ENCODE results near the gene CFAP20. TPM values are rescaled to one million over a fixed set of nuclear protein-coding genes. Genes with fewer than 3 reads are reported as not detected.
A peak's percentile ranks its signal among the peaks of the same experiment; 100 is the strongest.

CFAP20 gene
- 47.5 TPM for polyA plus RNA-seq (ENCODE audit: insufficient read length)

DNA sequence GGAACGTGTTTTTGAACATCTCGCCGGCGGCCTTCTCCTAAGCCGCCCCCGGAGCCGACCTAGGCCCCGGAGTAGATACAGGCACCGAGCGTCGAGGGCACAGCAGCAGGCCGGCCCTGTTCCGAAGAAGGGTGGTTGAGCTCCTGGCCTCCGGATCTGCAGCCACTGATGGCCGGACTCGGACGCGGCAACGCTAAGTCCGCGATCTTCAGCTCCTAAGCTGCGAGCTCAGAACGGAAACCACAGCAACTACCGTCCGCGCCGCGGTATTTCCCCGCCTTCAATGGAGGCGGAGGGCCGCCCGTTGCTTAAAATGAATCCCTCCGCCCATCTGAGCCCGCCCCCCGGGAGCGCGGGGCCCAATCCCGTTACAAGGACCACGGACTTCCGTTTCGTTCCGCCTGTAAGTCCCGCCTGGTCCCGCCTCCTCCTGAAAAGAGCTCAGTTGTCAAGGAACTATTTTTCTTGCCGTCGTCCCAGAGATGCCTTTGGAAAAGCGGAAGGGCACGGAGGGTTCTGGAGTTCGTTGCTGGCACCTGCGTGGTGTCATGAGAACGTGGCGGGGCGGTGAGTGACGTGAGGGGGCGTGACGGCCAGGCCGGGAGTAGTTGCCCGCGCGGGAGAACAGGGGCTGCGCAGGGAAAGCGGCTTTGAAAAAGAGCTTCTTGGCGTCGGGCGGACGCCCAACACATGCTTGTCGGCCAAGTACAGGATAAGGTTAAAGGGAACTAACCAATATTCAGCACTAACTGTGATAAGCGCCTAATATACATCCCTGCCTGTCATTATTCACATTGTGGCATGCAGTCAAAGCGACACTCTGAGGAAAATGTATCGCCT, at the start of gene CFAP20:
Gene CFAP20 (minus strand): TSS at position 285 of the 840 bp plus-strand sequence. CDS start 266 bp downstream, at position 19.
- peak; percentile 99 for DNase-seq

DNA sequence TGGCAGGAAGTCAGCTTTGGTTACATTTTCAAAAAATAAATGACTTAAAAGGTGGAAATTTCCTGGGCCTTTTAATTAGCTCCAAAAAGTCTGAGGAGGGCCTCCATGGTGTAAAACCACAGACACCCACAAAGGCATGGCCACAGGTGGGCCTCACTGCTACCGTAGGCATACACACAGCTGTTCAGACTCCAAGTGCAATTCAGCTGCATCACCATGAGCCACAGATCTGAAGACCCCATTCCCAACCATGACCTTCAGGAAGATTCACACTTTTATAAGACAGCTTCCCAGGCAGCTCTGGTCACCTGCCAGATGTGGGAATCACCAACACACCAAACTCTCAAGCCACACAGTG, 48.2 kb upstream of the CFAP20 start:
- no peak for DNase-seq

DNA sequence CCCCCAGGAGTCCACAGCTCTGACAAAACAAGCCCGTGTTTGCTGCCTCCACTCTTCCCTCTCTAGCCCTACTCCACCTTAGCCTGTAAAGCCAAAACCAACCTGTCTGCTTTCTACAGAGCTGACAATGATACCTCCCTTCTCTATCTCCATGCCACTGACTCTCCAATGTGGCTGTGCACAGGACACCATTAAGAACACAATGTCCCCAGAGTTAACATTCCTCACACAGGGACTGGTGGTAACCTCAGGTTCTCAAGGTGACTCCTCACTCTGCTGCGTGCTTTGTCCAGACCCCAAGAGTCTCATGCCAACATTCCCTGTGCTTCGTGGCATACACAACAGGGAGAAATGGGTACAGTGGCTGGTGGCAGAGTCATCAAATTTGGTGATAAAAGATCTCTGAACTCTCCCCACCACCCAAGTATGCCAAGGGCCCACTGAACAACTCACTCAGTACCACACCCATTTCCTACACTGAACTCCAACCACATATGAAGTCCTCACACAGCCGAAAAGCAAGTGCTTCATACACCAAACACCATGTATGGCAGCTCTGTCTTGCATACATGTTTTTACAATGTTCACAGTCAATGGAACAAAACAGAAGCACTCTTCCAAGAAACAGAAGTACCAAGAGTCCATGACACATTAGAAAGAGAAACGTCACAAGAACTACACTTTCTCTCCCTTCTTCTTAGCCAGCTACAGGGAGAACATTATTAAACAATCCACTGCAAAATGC, 47.6 kb upstream of the CFAP20 start:
- no peak for DNase-seq

DNA sequence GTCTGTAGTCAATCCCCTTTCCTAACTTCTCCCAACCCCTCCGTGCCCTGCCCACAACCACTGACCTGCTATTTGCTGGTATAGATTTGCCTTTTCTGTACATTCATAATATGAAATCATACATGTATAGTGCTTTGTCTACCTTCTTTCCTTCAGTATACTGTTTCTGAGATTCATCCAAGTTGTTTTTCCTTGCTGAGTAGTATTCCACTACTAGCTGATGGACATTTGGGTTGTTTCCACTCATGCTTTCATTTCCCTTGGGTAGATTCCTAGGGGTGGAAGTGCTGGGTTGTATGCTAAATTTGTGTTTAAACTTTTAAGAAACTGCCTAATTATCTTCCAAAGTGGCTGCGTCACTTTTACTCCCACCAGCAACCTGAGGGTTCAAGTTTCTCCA, 41.0 kb upstream of the CFAP20 start:
- no peak for DNase-seq

DNA sequence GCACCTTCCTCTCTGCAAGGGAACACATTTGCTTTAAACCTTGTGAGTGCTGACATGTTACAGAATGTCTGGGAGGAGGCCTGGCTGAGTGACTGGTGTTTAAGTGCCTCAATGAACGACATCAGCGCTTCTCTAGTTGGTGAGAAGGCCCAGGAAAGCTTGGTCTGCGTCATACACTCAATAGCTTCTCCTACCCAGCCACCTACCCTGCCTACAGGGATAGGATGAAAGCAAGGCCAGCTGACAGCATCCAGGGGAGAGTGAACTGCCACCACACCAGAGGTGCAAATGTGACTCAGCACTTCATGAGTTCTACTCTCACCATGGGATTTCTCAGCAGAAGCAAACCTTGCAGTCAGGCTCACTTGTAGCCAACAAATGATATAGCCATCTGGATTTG, 31.7 kb upstream of the CFAP20 start:
- no peak for DNase-seq

DNA sequence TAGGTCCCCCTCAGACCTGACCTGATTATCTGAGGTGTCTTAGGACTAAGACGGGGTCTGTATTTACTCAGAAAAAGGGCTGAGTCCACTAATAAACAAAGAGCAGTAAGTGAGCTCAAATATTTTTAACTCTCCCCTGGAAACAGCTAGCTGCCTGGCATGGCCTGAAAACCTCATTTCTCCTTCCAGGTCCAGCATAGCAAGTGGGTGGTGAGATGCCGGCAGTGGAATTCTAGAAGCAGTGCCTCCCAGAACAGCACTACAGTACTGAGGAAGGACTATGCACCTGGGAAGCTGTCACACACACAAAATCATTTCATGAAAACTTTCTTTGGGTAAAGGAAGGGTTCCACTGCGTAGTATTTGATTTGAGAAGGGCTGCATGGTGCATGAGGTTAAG, 29.5 kb upstream of the CFAP20 start:
- no peak for DNase-seq

DNA sequence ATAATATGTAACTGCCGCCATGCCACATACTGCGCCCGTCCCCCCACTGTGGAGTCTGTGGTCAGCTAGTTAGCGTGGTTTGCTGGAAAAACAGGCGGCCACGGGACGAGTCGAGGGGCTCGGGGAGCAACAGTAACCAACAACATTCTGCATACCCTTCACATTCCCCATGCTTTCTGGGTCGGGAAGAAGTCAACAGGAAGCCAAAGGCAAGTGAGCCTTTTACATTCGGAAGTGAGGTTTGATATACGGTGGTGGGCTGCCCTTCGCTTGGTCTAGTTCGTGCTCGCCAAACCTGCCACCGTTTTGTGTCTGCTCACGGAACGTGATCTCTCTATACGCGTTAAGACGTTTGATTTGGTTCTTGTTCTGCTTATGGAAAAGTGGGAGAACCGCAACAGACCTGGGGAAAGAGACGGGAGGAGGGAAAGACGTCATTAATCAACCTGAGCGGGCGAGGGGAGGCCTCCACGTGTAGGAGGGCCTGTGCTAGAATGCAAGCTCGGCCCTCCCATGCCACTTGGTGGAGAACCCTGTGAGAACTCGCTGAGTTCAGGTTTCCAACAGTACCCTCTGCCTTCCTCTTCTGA, 28.9 kb upstream of the CFAP20 start:
- no peak for DNase-seq

DNA sequence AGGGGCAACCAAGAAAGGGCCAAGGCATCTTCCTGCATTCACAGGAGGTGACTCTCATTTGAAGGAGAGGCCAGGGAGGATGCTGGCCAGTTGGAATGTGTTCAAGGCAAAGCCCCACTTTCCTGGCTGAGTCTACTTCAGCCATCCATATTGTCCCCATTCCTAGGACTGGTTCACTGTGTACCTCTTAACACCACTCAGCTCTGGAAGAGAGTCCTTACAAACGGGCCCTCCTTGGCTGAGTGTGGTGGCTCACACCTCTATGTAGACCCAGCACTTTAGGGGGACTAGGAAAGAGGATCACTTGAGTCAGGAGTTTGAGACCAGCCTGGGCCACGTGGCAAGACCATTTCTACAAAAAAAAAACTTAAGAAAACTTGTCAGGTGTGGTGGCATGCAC, 28.1 kb upstream of the CFAP20 start:
- DNase-seq = no peak

DNA sequence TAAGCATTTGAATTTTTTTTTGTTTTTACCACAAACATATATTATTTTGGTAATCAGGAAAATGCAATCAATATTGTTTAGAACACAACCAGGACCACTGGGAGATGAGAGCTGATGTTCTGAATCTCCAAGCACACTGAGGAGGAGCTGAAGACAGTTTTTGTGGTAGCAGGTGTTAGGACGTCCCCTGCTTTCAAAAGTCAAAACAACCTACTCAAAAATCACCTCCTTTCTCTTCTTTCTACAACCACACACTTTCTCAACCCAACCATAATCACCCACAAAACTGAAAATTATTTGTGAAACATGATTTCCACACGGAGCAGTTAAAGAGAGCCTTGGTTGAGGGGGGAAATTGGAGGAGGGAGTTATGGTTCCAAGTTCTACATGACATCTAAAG, 26.7 kb upstream of the CFAP20 start:
- no peak for DNase-seq

DNA sequence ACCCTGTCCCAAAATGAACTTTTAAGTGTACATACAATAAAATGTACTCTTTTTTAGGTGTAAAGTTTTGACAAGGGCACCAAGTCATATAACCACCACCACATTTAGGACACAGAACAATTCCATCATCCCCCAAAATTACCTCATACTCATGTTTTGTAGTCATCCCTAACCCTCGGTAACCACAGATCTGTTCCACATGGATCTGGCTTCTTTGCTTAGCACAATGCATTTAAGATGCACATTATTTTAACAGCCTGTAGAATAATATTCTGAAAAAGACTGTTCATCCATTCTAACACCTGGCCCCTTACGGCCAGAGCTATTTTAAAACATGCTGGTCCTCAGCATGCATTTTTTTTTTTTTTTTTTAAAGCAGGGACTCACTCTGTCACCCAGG, 25.2 kb upstream of the CFAP20 start:
- no peak for DNase-seq

DNA sequence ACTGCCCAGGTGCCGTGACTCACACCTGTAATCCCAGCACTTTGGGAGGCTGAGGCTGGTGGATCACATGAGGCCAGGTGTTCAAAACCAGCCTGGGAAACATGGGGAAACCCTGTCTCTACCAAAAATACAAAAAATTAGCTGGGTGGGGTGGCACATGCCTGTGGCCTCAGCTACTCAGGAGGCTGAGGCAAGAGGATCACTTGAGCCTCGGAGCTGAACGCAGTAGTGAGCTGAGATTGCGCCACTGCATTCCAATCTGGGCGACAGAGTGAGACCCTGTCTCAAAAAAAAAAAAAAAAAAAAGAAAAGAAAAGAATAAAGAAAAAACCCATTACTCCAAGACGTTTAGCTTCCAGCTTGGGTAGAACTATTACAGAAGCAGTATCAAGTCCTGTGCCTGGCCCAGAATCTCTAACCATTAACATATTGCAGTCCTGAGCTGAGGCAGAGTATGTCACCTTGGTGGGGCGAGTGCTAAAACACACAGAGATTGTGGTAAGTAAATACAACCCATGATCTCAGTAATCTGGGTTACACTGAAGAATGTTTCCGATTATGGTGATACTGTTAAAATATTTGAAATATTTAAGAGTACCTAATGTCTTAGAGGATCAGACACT, 23.2 kb upstream of the CFAP20 start:
- no peak for DNase-seq

DNA sequence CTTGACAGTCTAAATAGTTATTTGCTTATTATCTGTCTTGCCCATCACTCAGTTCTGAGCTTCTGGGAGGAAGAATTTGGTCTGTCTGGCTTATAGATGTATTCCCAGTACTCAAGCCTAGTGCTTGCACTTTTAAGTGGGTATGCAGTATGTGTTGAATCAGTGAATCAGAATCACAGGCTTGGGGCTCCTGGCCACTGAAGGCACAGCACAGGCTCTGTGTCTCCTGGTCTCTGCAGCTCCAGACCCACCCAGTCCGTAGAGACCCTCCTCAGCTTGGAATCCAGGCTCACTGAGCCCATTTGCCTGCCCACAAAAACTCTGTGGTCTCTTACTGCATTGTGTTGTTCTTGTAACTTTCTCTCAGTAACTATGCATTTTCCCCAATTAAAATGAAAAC, 19.3 kb upstream of the CFAP20 start:
- DNase-seq = no peak

DNA sequence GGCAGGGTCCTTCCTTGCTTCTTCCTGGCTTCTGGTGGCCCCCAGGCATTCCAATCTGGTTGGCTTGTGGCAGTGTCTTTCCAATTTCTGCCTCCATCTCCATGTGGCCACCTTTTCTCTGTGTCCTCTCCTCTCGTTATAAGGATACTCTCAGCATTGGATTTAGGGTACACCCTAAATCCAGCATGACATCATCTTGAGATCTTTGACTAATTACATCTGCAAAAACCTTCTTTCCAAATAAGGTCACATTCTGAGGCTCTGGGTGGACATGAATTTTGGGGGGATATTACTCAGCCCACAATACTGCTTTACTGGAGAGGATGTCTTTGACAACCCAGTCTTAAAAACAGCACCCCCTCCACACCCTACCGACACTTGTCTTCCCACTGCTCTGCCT, 18.9 kb upstream of the CFAP20 start:
- no peak for DNase-seq

DNA sequence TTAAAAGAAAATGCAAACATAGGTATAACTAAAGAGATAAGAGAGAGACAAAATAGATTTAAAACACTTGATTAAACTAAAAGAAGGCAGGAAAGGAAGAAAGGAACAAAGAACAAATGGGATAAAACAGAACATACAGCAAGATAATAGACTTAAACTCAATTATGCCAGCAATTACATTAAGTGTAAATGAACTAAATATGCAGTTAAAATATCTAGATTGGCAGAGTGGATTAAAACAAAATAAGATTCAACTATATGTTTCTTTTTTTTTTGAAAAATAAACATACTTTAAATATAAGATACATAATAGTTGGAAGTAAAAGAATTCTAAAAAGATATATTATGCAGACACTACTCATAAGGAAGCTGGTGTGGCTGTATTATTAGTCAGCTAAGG, 9.7 kb upstream of the CFAP20 start:
- no peak for DNase-seq

DNA sequence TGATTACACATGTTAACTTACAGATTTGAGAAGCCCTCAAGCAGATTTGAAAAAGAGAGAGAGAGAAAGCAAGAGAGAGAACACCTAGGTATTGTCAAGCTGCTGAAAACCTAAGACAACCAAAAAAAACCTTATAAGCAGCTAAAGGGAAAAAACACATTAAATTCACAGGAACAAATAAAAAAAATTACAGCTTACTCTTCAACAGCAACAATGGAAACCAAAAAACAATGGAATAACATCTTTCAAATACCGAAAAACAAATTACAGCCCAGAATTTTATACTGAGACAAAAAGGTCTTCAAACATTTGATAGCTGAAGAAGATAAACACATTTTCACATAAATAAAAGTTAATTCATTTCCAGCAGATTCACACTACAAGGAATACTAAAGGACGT, 8.4 kb upstream of the CFAP20 start:
- DNase-seq = no peak

DNA sequence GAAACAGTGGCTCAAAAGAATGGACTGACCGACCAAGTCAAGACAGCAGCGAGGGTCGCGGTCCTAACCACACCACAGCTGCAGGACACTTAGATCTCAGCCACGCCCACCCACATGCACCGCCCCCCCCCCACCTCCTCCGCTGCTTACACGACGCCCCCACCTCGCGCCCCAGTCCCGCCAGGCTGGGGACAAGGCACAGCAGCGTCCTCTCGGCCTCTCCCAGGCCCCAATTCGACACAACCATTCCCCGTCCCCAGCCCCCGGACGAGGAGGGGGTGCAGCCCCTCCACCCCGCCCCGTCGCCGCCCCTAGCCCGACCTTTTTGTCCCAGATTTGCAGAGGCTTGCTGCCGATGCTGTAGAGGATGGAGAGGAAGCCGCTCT, 477 bp downstream of the CFAP20 start:
- no peak for DNase-seq

DNA sequence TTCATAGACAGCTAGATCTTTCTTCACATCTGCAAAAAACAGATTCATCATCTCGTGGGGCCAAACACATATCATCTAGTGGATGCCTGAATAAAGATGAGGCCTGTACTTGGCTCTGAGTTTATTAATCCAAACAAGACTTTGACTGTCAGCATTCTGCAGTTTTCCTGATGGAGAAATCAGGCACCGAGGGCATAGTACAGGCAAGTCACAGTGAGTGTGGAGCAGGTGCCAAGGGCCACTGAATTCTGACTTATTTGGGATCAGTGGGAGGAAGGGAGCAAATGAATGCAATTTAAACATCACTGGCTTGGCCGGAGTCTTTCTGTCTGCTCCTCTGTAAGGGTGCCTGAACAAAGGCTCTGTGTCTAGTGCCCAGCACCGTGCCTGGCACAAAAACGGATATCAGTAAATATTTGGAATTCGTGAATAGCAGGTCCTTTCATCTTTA, 975 bp downstream of the CFAP20 start:
- DNase-seq = no peak

DNA sequence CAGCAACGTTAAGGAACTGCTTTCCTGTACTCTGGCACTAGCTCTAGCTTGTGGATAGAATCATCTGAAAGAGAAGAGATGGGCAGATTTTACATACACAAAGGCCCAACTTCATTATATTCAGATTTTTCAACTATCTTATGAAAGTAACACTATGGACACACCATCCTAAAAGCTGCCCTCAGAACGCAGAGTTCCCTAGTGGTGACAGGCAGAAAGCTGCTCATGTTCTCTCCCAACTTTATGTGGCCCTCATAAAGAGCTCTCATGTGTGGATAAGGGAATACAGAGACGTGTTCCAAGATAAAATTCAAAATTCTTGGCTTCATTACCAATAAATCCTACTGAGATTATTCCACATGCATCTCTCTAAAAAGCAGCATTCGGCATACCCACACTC, 1.5 kb downstream of the CFAP20 start:
- no peak for DNase-seq

DNA sequence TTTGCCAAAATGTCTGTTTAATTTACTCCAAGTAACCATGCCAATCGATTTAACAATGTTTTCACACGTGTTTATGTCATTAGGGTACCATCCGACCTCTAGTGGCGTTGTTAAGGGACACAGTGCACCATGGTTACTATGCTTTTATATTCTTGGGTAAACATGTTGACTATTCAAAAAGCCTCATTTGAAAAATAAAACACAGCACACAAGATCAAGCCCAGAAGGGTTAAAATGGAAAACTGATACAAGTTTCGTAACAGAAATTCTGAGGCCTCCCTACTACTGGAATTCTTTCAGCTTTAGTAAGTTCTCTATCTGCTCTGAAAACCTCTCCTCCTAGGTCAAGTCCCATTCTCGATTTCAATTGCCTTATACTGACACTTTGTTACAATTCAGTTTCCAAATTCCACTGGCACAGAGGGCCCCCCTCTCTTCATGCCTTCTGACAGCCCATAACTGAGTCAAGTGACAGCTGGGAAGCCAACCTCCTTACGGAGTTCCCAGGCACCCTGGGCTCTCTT, 2.1 kb downstream of the CFAP20 start:
- DNase-seq = peak; percentile 56

DNA sequence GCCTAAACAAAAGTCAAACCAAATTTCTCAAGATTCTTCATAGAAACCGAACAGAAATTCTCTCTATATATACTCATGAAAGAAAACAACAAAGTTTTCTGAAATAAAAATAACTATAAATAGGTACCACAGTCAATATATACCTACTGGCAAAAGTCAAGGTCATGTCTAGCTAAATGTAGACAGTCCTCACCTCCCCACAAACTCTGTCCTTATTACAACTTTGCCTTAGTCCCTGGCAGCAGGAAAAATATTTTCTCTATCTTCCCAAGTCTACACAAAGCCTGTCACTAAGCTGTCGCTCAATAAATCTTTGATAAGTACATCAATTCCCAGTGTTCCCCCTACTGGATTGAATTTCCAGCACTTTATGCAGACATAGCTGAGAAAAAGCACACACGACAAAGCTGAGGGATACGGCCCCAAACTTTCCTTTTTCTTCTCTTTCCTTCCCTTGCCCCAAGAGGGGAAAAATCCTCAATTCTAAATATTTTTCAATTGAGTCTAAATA, 2.7 kb downstream of the CFAP20 start:
- no peak for DNase-seq

DNA sequence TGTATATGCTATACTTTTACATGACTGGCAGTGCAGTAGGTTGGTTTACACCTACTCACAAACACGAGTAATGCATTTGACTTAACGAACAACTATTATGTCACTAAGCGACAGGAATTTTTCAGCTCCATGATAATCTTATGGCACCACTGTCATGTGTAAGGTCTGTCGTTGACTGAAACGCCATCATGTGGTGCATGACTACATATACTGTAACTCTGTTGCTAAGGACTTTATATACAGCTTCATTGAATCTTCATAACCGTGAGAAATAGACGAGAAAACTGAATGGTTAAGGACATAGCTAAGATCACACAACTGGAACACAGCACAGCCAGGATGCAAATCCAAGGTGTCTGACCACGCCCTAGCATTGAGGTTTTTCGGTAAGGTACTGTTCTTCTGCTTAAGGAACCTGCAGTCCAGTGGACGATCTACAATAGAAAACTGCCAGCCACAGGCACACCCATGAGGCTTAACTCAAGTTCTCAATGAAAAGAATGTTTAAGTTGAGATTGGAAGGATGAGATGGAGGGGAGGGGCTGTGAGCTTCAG, 3.3 kb downstream of the CFAP20 start:
- DNase-seq = no peak

DNA sequence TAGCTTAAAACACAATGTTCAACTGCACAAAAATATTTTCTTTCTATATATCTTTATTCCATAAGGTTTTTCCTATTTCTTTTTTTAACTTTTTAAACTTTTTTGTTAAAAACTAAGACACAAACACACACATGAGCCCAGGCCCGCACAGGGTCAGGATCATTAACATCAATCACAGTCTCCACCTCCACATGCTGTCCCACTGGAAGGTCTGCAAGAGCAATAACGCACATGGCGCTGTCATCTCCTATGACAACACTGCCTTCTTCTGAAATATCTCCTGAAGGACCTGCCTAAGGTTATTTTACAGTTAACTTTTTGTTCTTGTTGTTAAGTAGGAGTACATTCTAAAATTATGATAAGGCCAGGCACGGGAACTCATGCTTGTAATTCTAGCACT, 4.1 kb downstream of the CFAP20 start:
- no peak for DNase-seq

DNA sequence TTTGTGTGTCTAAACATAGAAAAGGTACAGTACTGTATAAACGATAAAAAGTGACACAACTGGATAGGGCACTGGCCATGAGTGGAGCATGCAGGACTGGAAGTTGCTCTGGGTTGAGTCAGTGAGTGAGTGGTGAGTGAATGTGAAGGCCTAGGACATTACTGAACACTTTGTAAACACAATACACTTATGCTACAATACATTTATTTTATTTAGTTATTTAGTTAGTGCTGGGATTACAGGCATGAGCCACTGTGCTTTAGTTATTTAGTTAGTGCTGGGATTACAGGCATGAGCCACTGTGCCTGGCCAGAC, 4.6 kb downstream of the CFAP20 start:
- DNase-seq = no peak
